IMR-90 (cell line): Measurements from ENCODE around the gene TMEM269. TPM values are rescaled to one million over a fixed set of nuclear protein-coding genes. Genes with fewer than 3 reads are reported as not detected.
A peak's percentile ranks its signal among the peaks of the same experiment; 100 is the strongest.

Experiments used
- ATAC-seq: fragments of 200-7000 bp; cut with Tn5 transposase; 2 replicates; pipeline ENCODE4 v1.9.1; 2020; ENCODE audit warnings: low read depth, mild to moderate bottlenecking, moderate library complexity
- BruUV-seq: library from RNA; stranded (reverse); fragments of 400-500 nt; replicated peaks from 2 replicates; lab custom pipeline; 2021; lab: Mats Ljungman, UMichigan
- CTCF ChIA-PET: fragments of 300-600 bp; formaldehyde crosslinking; extraction: SDS; loops from one replicate; lab custom pipeline; 2021; ENCODE audit warnings: antibody characterized with exemption; lab: Yijun Ruan, JAX
- POLR2A ChIA-PET: fragments of 300-600 bp; sonication (Branson Sonifier 250); formaldehyde crosslinking; loops from one replicate; lab custom pipeline; 2022; ENCODE audit warnings: antibody characterized with exemption; ENCODE audit not compliant: unreplicated experiment; lab: Charles Lee
- DNase-seq: peaks from one replicate; pipeline ENCODE4 v3.0.0; 2013
- H2AFZ ChIP-seq: replicated peaks from 2 replicates; pipeline ENCODE3; 2013; ENCODE audit warnings: low read length, mild to moderate bottlenecking; ENCODE audit not compliant: poor library complexity
- H2AK5ac ChIP-seq: 2 replicates; pipeline ENCODE4 v1.6.1; 2013; ENCODE audit warnings: low read depth, low read length, inconsistent platforms
- H2AK9ac ChIP-seq: replicated peaks from 2 replicates; pipeline ENCODE3; 2013; ENCODE audit warnings: mild to moderate bottlenecking, low read depth, low read length, moderate library complexity; ENCODE audit not compliant: poor library complexity
- H2BK120ac ChIP-seq: 2 replicates; pipeline ENCODE4 v1.6.1; 2013; ENCODE audit warnings: low read depth, low read length, inconsistent platforms
- H2BK15ac ChIP-seq: 3 replicates; pipeline ENCODE4 v1.6.1; 2013; ENCODE audit warnings: low read depth, low read length, inconsistent platforms
- H2BK20ac ChIP-seq: 2 replicates; pipeline ENCODE4 v1.6.1; 2013; ENCODE audit warnings: low read depth, mild to moderate bottlenecking, inconsistent platforms, low read length, moderate library complexity
- H2BK5ac ChIP-seq: 2 replicates; pipeline ENCODE4 v1.6.1; 2013; ENCODE audit warnings: mild to moderate bottlenecking, low read depth, low read length, inconsistent platforms; ENCODE audit not compliant: poor library complexity, severe bottlenecking
- H3K14ac ChIP-seq: replicated peaks from 2 replicates; pipeline ENCODE4 v1.6.1; 2013; ENCODE audit warnings: low read depth, low read length, inconsistent platforms
- H3K18ac ChIP-seq: 2 replicates; pipeline ENCODE4 v1.6.1; 2013; ENCODE audit warnings: low read depth, low read length, control low read depth
- H3K23ac ChIP-seq: 2 replicates; pipeline ENCODE4 v1.6.1; 2013; ENCODE audit warnings: low read depth, low read length, inconsistent platforms
- H3K27ac ChIP-seq: 2 replicates; pipeline ENCODE4 v1.5.1; 2013; ENCODE audit warnings: mild to moderate bottlenecking, control low read depth, low read length; ENCODE audit not compliant: insufficient read depth
- H3K27me3 ChIP-seq: 2 replicates; pipeline ENCODE4 v1.6.1; 2013; ENCODE audit warnings: low read length; ENCODE audit not compliant: control insufficient read depth, insufficient read depth
- H3K36me3 ChIP-seq: 2 replicates; pipeline ENCODE4 v1.6.1; 2013; ENCODE audit warnings: low read length, mixed read lengths; ENCODE audit not compliant: control insufficient read depth, insufficient read depth
- H3K4ac ChIP-seq: 2 replicates; pipeline ENCODE4 v1.6.1; 2013; ENCODE audit warnings: low read depth, low read length, inconsistent platforms
- H3K4me1 ChIP-seq: 2 replicates; pipeline ENCODE4 v1.6.1; 2013; ENCODE audit warnings: low read length, mixed read lengths; ENCODE audit not compliant: control insufficient read depth, insufficient read depth
- H3K4me2 ChIP-seq: 2 replicates; pipeline ENCODE4 v1.6.1; 2013; ENCODE audit warnings: low read depth, mild to moderate bottlenecking, control low read depth, low read length, moderate library complexity
- H3K4me3 ChIP-seq: 2 replicates; pipeline ENCODE4 v1.5.1; 2013; ENCODE audit warnings: low read depth, mild to moderate bottlenecking, control low read depth, low read length, moderate library complexity; ENCODE audit not compliant: insufficient read depth
- H3K56ac ChIP-seq: 2 replicates; pipeline ENCODE4 v1.6.1; 2013; ENCODE audit warnings: low read length, inconsistent platforms; ENCODE audit not compliant: insufficient read depth; ENCODE audit errors: extremely low read depth
- H3K79me1 ChIP-seq, 2 experiments: 2 replicates each; pipeline ENCODE4 v1.6.1; 2013; ENCODE audit warnings: low read length in 2 of 2, inconsistent platforms in 1 of 2, low read depth in 1 of 2
- H3K9ac ChIP-seq: 2 replicates; pipeline ENCODE4 v1.6.1; 2013; ENCODE audit warnings: low read depth, low read length, control low read depth
- H3K9me1 ChIP-seq: 2 replicates; pipeline ENCODE4 v1.6.1; 2013; ENCODE audit warnings: low read length, inconsistent platforms; ENCODE audit not compliant: insufficient read depth
- H3K9me3 ChIP-seq: 2 replicates; pipeline ENCODE4 v1.6.1; 2013; ENCODE audit warnings: low read length; ENCODE audit not compliant: control insufficient read depth, insufficient read depth
- H4K20me1 ChIP-seq: 2 replicates; pipeline ENCODE4 v1.6.1; 2013; ENCODE audit warnings: low read length, inconsistent platforms; ENCODE audit not compliant: insufficient read depth
- H4K5ac ChIP-seq: 2 replicates; pipeline ENCODE4 v1.6.1; 2013; ENCODE audit warnings: mild to moderate bottlenecking, low read depth, low read length, control low read depth
- H4K8ac ChIP-seq, 2 experiments: 2 replicates each; pipeline ENCODE4 v1.6.1; 2013; ENCODE audit warnings: low read depth in 2 of 2, low read length in 2 of 2, control low read depth in 1 of 2, inconsistent platforms in 1 of 2
- H4K91ac ChIP-seq: 2 replicates; pipeline ENCODE4 v1.6.1; 2013; ENCODE audit warnings: low read depth, low read length, inconsistent platforms; ENCODE audit not compliant: insufficient read depth
- BHLHE40 ChIP-seq: fragments of 150-350 bp; IDR thresholded peaks from 2 replicates; pipeline ENCODE4 v1.6.1; 2016; ENCODE audit warnings: mild to moderate bottlenecking, low read depth, low read length
- CEBPB ChIP-seq: IDR thresholded peaks from 2 replicates; pipeline ENCODE4 v1.6.1; 2012; ENCODE audit warnings: low read depth, low read length, improper control_type of control experiment
- CHD1 ChIP-seq: IDR thresholded peaks from 2 replicates; pipeline ENCODE4 v1.6.1; 2012; ENCODE audit warnings: low read depth, low read length, improper control_type of control experiment
- MAFK ChIP-seq: IDR thresholded peaks from 2 replicates; pipeline ENCODE4 v1.6.1; 2012; ENCODE audit warnings: low read depth, low read length, improper control_type of control experiment
- MXI1 ChIP-seq: IDR thresholded peaks from 2 replicates; pipeline ENCODE4 v1.6.1; 2012; ENCODE audit warnings: low read depth, mild to moderate bottlenecking, low read length, moderate library complexity, borderline replicate concordance
- POLR2A ChIP-seq: IDR thresholded peaks from 2 replicates; pipeline ENCODE4 v1.6.1; 2012; ENCODE audit warnings: mild to moderate bottlenecking, low read depth, low read length
- RAD21 ChIP-seq: IDR thresholded peaks from 2 replicates; pipeline ENCODE4 v1.6.1; 2012; ENCODE audit warnings: low read length, improper control_type of control experiment
- RCOR1 ChIP-seq: IDR thresholded peaks from 2 replicates; pipeline ENCODE4 v1.6.1; 2012; ENCODE audit warnings: mild to moderate bottlenecking, low read length, improper control_type of control experiment; ENCODE audit not compliant: insufficient replicate concordance
- RFX5 ChIP-seq: IDR thresholded peaks from 2 replicates; pipeline ENCODE4 v1.8.0; 2012; ENCODE audit warnings: low read depth, mild to moderate bottlenecking, low read length, moderate library complexity
- SMC3 ChIP-seq: fragments of 150-350 bp; IDR thresholded peaks from 2 replicates; pipeline ENCODE4 v1.6.1; 2016; ENCODE audit warnings: low read depth, mild to moderate bottlenecking, antibody characterized with exemption, low read length, moderate library complexity
- whole genome bisulfite sequencing, 2 experiments: methylation state at CpG; one replicate each; pipeline versions ENCODE4 v1.1.5 to v1.1.7; 2013; ENCODE audit warnings: missing lambda C conversion rate in 2 of 2; ENCODE audit not compliant: insufficient read length in 1 of 2; ENCODE audit errors: extremely low coverage in 2 of 2; 5-methylcytosine and 5-hydroxymethylcytosine counted together
- dilution Hi-C: fragments of 300-500 bp; cut with HindIII; formaldehyde crosslinking; loops from one replicate; pipeline ENCODE4 v1.14.3; 2018; ENCODE audit warnings: low sequenced_read_pairs; ENCODE audit not compliant: unreplicated experiment
- in situ Hi-C: fragments of 300-500 bp; cut with MboI; formaldehyde crosslinking; loops from 3 replicates; pipeline ENCODE4 v1.14.3; 2019; ENCODE audit warnings: low sequenced_read_pairs, inconsistent platforms, mixed read lengths
- intact Hi-C: fragments of 100-400 bp; cut with micrococcal nuclease; formaldehyde crosslinking; loops from 2 replicates; pipeline ENCODE4 v1.10.0; 2022
- polyA plus RNA-seq, 3 experiments: library from polyadenylated mRNA; depleted of rRNA; stranded (reverse); fragments of >200 nt; gene quantifications; 2 replicates each; pipeline ENCODE4 v1.2.3, GENCODE V29; 2012; ENCODE audit warnings: low replicate concordance in 1 of 3
- total RNA-seq: library from RNA; depleted of rRNA; stranded (reverse); fragments of >200 nt; gene quantifications from 2 replicates; pipeline ENCODE4 v1.2.3, GENCODE V29; 2012
- TF ChIP-seq, protein P1 (sequence below): conservative IDR thresholded peaks from 2 replicates; pipeline ENCODE4 v1.5.1; 2012; ENCODE audit warnings: mild to moderate bottlenecking, low read depth, low read length, improper control_type of control experiment
- TF ChIP-seq, protein P2 (sequence below): fragments of 150-350 bp; IDR thresholded peaks from 2 replicates; pipeline ENCODE4 v1.6.1; 2016; ENCODE audit warnings: low read depth, mild to moderate bottlenecking, low read length, moderate library complexity, borderline replicate concordance

Gene TMEM269
- total and polyA plus RNA-seq, 2 of the 4 experiments (the other 2 are of a cell fraction), result not detected

DNA sequence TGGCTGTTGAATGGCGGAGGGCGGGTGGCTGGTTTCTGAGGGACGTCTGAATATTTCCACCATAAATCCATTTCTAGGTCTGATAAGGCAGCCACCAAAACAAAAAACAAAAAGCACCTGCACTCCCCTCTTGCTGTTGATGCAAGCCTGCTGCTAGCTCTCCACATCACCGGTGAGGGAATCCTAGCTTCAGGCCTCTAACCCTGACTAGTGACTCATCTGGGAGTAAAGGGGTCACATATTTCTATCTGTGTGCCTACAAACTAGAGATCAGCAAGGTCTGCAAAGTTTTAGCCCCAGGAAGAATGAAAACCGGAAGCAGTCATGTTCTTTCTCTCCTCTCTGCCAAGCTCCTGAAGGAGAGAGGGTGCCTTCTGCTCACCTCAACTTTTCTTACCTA, 21.8 kb downstream of the TMEM269 start:
- Histone ChIP-seq H3K27ac (no peak overlapping the region), H3K4me2 (0 out of 2 replicates have a peak overlapping the region, but pooled peaks have one; percentile 42), H3K9me3 (no peaks in the 10 kb centered on the region), H3K27me3 (no peaks in the 10 kb centered on the region), H2BK20ac (no peak overlapping the region), H3K9me1 (0 out of 2 replicates have a peak, but pooled peaks cover 5% of the 10 kb centered on the region), H2AK5ac (no peak overlapping the region), H3K79me1 (peaks cover 0 to 4% of the 10 kb centered on the region in 2 experiments; a peak in 2 of 4 replicates), H4K8ac (no peak overlapping the region), H2BK15ac (no peak overlapping the region), H3K4me3 (no peak overlapping the region), H4K91ac (no peak overlapping the region), H3K56ac (no peak overlapping the region), H2BK120ac (no peak overlapping the region), H4K5ac (no peak overlapping the region), H3K18ac (no peak overlapping the region), H3K23ac (no peak overlapping the region), H3K14ac (no peak overlapping the region), H3K9ac (no peak overlapping the region), H3K36me3 (peaks cover 4% of the 10 kb centered on the region), H3K4ac (no peak overlapping the region), H2BK5ac (no peak overlapping the region), H2AFZ (no peak overlapping the region), H2AK9ac (no peak overlapping the region), H3K4me1 (peaks cover 7% of the 10 kb centered on the region), H4K20me1 (no peaks in the 10 kb centered on the region)
- CTCF ChIA-PET, result interaction anchor here (0.5 to 1.2 kb wide), 2 partner anchors 15 to 44 kb away, joined by 3 to 6 read pairs; no protein-coding TSS in a partner anchor
- dilution Hi-C loops (no loop called here), intact Hi-C loops (no loop called here), in situ Hi-C loops (no loop called here)
- 90% methylated on average over 2 of the region's 5 CpGs; no CpG with 5 or more reads in 1 of the 2 experiments for WGBS, 2 experiments
- peak; percentile 75 for ATAC-seq
- no TSS peak for BruUV-seq
- POLR2A ChIA-PET, result interaction anchor here (0.6 kb wide), 1 partner anchor 9 kb away, joined by 4 read pairs; no protein-coding TSS in a partner anchor
- TF ChIP-seq MXI1 (no peak), RAD21 (no peak), POLR2A (no peak), RCOR1 (no peak), RFX5 (no peak), MAFK (no peak), CHD1 (no peak), BHLHE40 (no peak), CEBPB (no peak), SMC3 (no peak)
- TF ChIP-seq, protein P1, sequence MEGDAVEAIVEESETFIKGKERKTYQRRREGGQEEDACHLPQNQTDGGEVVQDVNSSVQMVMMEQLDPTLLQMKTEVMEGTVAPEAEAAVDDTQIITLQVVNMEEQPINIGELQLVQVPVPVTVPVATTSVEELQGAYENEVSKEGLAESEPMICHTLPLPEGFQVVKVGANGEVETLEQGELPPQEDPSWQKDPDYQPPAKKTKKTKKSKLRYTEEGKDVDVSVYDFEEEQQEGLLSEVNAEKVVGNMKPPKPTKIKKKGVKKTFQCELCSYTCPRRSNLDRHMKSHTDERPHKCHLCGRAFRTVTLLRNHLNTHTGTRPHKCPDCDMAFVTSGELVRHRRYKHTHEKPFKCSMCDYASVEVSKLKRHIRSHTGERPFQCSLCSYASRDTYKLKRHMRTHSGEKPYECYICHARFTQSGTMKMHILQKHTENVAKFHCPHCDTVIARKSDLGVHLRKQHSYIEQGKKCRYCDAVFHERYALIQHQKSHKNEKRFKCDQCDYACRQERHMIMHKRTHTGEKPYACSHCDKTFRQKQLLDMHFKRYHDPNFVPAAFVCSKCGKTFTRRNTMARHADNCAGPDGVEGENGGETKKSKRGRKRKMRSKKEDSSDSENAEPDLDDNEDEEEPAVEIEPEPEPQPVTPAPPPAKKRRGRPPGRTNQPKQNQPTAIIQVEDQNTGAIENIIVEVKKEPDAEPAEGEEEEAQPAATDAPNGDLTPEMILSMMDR, result no peak
- TF ChIP-seq, protein P2, sequence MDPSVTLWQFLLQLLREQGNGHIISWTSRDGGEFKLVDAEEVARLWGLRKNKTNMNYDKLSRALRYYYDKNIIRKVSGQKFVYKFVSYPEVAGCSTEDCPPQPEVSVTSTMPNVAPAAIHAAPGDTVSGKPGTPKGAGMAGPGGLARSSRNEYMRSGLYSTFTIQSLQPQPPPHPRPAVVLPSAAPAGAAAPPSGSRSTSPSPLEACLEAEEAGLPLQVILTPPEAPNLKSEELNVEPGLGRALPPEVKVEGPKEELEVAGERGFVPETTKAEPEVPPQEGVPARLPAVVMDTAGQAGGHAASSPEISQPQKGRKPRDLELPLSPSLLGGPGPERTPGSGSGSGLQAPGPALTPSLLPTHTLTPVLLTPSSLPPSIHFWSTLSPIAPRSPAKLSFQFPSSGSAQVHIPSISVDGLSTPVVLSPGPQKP, result no peak
- peak; percentile 19 for DNase-seq
